Stimulated activated CD8-positive, alpha-beta memory T cell treated with anti-CD3 and anti-CD28 coated beads, Interleukin-4, amount 100 ng/mL, for 24 hours (primary cell): ENCODE data around the gene DTNB.
"Not testable (repeated sequence)": the region's sequence is repeated elsewhere in the genome, so short reads cannot be mapped to it uniquely, and the experiment has no call there.

ENCODE experiments used
- DNase-seq: peaks from one replicate; pipeline ENCODE4 v3.0.0-alpha.2; 2020; ENCODE audit warnings: low read depth

The DTNB gene

DNA sequence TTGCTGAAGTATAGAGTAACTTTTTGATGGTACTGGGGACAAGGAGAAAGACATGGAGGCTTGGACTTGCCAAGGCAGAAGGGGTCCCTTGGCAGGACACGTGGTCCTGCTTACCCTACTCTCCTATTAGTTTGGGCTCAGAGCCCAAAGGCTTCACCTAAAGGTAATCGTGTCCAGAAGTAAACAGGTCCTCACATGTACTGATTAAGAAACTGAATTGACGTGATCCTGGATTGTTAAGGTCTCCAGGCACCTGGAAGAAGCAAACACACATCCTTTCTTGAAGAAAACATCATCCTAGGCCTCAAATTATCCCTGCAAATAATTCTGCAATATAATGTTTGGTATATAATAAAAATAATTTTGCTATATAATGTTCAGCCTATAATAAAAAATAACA lies 50.0 kb downstream of the DTNB start:
- DNase-seq, result no peak

DNA sequence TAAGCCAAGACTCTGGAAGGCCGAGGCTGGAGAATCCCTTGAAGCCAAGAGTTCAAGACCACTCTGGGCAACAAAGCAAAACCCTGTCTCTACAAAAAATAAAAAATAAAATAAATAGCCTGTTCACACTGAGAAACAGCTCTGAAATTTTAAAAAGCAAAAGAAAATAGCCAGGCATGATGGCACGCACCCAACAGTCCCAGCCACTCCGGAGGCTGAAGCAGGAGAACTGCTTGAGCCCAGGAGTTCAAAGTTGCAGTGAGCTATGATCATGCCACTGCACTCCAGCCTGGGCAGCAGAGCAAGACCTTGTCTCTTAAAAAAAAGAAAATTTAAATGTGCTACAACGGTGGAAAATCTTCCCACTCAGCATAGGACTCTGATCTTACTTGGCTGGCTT lies 52.7 kb downstream of the DTNB start:
- no peak for DNase-seq

DNA sequence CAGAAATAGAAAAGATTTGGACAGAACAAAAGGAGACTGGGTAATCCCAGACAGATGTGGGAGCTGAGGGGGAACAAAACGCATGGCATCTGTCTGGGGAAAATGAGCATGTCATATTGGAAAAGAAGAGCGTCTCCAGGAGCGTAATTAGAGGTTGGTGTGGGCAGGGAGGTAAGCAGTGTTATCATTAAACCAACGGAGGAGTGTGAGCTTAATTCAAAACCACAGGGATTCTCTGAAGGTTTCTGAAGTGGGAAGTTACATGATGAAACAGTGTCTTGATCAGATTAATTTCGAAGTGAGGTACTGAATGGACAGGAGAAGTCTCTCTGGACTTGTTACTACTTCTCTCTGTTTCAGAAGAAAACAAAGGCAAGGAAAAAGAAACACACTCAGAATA lies 53.3 kb downstream of the DTNB start:
- DNase-seq, result no peak

DNA sequence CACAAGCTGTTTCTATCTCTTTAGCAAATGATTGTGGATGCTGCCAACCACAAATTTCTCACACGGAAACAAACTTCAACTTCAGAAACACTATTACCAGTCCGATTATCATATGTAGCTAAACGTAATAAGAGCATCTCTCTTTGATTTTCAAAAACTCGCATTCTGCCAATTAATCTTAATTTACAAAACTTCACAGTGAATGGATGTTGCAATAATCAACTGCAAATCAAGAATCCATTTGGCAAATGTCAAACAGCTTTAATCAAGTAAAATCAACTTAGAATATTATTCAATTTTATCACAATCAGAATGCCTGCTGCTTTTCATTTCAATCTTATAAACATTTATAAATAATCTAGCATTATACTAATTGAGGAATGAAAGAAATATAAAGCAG lies 54.2 kb downstream of the DTNB start:
- DNase-seq, result no peak

DNA sequence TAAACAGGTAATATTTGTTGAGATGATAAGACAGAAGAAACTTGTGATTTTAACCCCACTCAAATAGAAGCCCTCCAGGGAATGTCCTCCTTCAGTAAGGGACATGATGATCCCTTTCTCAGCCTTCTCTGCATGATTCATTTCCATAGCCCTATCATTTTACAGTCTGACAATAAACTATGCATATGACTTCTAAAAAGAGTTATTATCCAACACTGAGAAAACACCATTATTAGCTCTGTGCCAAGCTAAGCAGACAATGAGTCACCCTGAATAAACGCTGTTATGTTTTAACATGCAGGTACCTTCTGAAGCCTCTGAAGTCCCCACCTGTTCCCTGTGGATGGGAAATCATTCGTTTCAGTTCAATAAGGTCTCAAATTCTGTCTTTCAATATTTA lies 54.7 kb downstream of the DTNB start:
- DNase-seq, result no peak

DNA sequence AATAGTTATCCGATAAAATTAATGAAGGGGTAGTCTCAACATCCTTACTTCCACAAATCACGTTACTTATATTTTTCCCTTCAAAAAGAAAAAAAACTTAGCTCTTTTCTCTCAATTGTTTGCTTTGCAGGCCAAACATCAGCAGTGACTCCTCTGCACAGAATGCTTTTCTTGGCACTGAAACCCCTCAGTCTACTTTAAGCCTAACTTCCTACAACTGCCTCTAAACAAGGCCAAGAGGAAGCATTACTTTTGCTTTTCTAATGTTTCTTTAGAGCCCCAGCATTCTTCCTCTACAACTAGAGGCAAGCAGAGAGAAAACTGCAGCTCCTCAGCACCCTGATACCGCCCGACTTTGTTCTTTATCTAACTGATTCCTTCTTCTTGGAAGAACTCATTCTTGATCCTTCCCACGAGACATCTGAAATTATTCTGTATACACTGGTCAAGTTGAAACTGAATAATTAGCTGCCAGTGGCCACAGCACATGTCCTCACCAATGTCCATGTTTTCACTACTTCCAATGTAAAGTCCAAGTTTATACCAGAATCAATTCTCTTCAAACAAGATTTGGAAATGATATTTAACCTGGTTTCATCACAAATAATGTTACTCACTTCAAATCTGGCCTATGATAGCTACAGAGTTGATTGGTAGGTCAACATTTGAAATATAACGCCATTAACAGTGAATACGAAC lies 55.3 kb downstream of the DTNB start:
- no peak for DNase-seq

DNA sequence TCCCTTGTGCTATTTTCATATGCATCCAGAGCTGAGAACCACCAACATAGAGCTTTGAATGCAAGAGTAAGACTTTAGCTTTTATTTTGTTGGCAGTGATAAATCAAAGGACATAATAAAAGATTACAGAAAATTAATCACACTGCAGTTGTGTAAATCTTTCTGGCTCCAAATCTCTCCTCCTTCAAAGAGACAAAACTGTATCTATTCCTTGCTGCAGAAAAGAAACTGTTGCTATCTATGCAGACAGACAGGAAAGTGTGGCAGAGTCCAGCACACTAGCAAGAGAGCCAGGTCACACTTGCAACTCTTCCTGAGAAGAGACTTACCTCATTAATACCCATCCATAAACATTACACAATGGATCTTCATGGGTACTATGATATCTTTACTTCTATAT lies 57.5 kb downstream of the DTNB start:
- no peak for DNase-seq

DNA sequence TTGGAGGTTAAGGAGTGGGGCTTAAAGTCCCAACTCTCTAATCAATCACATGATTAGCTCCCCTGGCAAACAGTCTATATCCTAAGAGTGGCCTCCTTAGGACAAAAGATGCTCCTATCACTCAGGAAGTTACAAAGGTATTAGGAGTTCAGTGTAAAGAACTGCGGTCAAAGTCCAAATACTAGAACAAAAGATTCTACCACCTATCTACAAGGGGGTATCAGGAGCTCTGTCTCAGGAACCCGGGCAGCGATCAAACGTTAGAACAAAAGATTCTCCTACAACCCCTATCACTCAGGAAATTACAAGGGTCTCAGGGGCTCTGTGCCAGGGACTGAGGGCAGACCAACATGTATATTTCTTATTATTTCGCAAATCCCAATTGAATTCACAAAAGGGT lies 58.0 kb downstream of the DTNB start:
- no peak for DNase-seq

DNA sequence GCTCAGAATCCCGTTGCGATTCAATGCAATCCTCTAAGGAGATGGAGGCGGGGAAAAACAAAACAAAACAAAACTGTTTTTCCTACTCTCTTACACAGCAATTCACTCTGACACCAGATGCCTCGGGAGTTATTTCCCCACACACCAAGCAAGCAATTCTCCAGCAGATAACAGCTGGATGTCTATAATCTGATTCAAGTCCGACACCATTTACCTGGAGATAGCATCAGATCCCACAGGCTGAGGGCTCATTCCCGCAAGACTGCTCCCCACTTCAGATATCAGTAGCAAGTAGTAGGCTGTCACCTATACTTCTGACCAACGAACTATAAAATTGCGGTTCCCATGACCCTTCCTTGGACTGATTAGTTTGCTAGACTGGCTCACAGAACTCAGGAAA lies 58.7 kb downstream of the DTNB start:
- DNase-seq, result no peak

DNA sequence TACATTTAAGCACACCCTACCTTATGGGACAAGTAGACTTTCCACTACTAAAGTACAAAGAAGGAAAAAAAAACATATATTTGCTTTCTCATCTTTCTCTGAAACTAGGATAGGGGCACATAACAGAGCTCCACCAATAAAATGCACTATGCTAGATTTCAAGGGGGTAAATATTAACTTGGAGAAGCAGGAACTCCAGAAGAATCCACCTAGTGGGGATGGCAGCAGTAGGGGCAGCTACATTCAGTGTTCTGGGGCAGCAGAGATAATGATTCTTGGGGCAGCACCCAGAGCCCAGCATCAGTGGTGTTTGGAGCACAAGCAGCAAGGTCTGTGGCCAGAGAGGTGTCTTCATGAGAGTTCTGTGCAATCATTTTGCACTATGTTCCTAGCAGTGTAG lies 64.7 kb downstream of the DTNB start:
- DNase-seq, result no peak

DNA sequence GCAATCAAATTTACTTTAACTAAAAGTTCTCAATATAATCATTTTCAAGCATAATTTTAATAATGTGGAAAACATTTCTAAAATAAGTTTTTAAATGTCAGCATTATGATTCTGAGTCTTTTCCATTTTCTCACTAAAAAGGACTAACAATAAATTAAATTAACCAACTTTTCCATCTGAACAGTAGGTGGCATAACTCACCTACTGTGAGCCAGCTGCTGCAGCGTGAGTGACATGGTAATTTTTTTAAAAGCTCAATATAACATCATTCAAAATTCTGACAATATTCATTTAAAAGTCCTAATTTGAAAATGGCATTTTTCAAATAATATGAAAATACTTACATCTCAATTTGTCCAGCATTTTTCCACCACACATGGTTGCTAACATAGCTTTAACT lies 66.5 kb downstream of the DTNB start:
- no peak for DNase-seq

DNA sequence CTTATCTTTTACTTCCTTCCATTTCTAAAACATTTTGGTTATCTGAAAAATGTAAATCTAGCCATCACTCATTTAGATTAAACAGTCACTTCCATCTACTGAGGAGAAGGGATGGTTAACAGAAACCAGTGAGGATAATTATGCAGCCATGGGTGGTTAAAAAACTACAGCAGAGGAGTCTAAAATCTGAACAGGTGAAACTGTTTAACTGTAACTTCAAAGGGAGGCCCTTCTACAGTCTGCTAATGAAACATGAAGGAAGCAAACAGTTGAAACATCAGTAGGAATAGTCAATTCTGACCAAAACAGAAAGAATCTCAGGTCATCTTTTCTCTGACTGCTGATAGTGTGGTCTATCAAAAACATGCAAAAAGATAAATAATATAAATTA lies 71.0 kb downstream of the DTNB start:
- DNase-seq, result no peak

DNA sequence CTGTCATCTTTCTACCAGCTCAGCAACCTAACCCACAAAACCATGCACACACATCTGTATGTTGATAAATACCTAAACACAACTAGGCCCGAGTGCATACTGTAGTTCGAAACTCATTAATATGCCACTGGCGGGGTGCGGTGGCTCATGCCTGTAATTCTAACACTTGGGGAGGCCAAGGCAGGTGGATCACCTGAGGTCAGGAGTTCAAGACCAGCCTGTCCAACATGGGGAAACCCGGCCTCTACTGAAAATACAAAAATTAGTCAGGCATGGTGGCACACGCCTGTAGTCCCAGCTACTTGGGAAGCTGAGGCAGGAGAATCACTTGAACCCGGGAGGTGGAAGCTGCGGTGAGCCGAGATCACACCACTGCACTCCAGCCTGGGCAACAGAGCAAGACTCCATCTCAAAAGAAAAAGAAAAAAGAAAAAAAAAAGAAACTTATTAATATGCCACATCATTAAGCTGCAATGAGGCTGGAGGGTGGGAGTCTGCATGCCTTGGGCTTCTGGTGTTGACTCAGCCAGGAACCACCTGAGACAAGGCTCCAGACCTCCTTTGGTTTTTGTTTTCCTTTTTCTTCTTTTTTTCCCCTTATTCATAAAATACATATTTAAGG lies 71.6 kb downstream of the DTNB start:
- DNase-seq, result not testable (repeated sequence)

DNA sequence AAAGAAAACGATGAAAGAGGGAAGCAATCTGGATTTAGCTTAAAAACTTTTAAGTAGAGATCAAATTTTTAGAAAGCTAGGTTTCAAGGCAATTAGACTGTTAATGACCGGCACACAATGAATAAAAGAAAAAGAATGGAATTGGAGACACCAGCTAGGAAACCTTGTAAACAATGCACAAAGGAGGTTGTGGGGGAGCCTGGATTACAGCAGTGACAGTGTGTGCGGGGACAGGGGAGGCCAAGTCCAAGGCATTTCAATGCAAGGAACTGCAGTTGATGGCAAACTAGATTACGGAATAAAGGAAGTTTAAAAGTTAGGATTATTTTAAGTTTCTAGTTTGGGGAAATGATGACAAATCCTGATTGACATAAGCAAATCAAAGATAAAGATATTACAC lies 74.5 kb downstream of the DTNB start:
- DNase-seq, result no peak

DNA sequence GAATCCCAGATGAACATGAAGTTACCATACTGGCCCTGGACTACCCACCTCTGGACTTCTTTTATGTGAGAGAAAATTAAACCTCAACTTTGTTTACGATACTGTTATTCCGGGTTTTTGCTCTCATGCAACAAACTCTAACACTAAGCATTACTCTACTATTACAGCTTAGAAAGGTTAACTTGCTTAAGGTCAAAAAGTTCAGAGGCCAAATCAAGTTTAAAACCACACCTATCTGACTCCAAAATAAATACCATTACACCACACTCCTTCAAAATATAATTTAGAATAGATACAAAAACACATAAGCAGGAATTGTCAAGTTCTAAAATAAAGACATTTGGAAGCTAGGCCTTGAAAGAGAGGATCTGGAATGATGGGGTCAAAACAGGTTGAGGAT lies 75.0 kb downstream of the DTNB start:
- DNase-seq, result no peak

DNA sequence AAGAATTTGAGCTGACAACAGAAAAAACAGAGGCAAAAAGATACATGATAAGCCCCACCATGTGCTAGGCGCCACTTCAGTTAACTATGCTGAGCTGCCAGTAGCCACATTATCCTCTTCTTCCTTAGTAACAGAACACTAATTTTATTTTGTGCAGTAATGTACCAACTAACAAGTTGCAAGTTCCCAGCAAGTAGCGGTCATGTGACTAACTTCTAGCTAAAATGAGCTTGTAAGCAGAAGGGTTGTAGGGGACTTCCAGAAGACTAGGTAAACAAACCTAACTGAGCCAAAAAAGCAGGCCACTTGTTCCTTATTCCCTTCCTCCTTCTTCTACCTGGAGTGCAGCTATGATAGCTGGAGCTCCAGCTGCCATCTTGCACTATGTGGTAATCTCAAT lies 75.5 kb downstream of the DTNB start:
- DNase-seq, result no peak

DNA sequence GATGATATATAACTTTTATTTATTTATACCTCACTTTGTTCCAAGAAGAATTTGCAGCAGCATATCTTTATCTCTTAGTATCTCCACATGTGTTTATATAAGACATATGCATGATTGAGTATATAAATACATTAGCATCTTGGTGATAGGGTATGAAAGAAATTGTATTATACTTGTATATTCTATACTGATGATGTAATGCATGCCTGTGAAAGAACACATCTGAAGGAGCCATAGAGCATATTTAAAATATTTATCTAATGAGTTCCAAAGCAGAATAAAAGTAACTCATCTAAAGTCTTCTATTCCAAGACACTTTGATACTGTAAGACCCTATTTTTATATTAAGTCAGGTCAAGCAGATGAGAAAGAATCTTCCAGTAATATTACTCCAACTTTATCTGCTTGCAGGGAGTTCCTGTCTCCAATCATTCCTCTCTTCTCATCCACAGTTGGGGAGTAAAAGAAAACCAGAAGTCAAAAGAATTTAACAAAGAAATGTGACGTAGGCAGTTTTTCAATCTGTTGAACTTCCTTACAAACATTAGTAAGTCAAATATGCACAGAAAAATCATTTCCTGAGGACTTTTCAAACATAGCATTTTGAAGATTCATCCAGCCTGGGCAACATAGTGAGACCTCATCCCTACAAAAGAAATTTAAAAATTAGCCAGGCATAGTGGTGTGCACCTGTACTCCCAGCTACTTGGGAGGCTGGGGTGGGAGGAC lies 76.7 kb downstream of the DTNB start:
- DNase-seq, result no peak

DNA sequence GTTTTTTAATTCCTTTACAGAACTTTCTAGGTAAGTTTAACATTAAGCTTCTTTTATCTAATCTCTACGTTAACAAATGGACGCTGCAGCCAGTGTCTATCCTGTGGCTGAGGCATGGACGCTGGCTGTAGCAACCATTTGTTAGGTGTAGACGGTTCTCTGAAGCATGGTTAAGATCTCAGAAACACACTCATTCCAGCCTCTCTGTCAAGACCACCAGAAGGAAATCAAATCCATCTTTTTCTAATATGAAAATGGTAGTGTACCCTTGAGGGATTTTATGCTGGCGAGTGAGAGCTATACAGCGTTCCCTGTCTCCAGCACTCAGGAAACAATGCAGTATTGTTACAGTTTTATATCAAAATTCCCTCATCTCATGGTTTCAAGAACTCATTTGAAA lies 78.0 kb downstream of the DTNB start:
- DNase-seq, result no peak

DNA sequence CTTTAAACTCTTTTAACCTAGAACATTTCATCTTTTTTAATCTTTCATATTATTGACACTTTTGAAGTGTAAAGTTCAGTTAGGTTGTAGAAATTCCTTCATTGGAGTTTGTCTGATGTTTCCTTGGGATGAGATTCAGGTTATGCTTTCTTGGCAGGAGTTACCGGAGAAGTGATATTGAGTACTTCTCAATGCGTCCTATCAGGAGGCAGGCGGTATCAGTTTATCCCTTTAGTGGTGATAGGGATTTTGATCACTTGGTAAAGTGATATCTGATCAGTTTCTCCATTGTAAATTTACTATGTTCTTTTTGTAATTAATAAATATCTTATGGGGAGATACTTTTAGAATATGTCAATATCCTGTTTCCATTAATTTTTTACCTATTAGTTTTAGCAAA lies 78.4 kb downstream of the DTNB start:
- DNase-seq, result no peak

DNA sequence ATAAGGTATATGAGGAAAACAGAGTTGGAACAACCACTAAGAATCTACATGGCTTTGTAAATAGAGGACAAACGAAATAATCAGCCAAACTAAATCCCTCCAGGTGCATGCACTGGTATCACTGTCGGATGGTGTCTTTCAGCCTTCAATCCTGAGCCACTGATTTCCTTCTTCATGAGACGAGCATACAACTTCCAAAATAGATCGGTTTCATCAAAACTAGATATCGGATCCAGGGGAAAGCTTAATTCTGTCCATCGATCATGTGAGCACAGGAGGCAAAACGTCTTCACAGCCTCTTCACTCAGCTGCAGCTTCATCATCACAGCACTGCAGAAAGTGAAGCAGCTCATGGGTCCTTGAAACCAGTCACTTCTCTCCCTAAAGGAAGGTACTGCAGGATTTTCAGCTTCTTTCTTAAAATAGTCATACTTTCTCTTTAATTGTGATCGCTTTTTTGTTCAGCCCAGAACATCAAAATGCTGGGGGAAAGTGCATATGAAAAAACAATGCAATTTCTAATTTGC lies 80.5 kb downstream of the DTNB start:
- no peak for DNase-seq

DNA sequence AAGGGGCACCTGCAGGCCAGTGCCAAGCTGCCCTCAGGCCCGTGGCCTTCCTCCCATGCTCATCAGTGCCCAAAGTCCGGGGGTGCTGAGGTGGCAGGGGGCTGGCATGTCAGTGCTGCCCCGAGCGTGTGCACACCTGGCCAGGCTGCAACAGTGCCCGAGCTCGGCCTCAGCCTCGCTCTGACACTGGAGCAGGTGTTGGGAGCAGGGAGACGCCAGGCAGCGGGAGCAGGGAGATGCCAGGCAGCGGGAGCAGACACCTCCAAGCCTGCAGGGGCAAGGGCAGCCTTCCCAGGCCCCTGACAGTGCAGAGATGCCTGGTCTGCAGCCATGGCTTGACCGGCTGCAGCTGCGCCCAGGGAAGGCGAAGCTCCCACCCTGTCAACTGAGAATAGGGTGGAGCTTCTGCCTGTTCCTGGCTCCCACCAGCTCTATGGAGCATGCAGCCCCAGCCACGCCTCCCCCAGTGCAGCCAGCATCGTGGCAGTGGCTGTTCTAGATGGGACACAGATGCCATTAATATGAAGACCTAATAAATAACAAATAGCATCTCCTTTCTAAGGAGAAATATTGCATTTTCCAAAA lies 82.4 kb downstream of the DTNB start:
- DNase-seq, result no peak

DNA sequence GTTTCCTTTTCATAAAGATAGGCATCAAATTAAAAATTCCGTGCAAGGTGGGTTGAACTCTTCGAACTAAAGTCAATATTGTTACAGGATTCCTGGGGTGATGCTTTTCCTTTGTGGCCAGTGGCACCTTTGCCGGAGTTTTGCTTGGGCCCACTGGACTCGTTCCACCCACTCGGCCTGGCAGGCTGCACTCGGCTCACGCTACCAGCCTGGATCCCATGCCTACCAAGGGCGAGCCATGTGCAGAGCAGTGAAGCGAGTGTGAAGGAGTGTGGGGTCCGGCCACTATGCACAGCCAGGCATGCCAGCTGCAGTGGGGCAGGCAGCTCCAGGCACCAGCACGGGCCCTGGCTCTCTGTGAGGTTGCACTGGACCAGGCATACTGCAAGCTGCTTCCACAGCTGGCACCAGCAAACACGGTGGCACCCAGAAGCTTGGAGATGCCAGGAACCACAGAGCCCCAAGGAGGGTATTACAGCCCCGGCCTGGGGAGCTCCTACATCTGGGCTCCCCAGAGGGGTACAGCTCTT lies 83.6 kb downstream of the DTNB start:
- DNase-seq, result no peak

DNA sequence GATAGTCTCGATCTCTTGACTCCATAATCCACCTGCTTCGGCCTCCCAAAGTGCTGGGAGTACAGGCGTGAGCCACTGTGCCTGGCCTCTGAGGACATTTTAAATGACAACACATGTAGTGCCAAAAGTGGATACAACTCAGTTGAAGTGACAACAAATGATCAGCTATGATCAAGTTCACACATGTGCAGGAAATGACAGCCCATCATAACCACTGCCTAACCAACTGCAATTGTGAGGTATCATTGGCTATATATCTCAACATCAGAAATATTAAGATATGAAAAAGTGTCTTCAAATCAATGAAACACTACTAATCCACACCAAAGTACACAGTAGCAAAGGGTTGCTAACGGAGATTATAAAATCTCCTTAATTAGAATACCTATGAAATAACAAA lies 84.8 kb downstream of the DTNB start:
- DNase-seq, result no peak
